SHP77 treated with DMSO at 0.1 percent for 48 hours (cell line): ENCODE results near the gene KIF1C.
A peak's percentile ranks its signal among the peaks of the same experiment; 100 is the strongest.

Experiments
- DNase-seq: peaks from one replicate; lab custom pipeline; 2025; lab: John Stamatoyannopoulos, UW

Gene KIF1C

DNA sequence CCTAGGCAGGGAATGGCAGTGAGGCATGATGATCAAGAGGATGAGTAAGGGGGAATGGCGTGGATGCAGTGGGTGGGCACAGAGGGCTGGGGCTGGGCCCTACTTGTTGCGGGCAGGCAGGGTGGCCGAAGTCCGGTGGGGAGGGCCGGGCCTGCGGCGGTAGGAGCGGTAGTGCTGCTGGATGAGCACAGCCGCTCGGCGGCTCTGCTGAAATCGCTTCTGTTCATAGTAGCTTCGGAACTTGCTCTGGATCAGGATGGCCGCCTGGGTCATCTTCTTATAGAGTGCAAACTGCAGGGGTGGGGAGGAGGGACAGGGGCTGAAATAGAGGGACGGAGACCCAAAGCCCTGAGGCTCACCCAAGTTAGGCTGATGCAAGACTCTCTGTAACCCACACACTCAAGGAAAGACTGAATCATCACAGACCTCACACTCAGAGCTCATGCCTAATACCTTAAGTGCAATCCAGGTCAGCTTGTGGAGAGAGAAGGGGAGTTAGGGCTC is 28.7 kb upstream of the KIF1C start:
- no peak for DNase-seq

DNA sequence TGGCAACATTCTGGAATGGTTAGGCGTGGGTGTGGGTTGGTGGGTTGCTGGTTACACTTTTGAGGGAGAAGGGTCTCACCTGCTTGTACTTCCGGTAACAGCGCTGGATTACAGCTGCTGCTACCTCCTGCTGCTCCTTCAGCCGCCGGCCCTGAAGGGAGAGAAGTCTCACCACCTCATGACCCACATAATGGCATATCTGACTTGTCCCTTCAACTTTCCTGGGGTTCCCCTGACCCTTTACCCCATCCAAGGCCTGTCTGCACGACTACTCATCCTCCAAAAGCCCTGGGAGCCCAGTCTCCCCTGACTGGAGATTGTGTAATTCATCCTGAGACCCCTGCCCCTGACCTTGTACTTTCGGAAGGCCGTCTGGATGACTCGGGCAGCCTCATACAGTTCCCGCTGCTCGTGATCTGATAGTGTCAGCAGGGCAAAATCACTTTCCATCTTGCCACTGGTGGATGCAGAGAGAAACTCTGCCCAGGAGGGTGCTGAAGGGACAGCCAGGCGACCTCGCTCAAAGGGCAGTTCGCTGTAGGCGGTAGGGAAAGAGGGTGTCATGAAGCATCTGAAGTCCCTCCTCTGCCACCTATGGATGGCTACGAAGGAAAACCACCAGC is 28.1 kb upstream of the KIF1C start:
- DNase-seq = no peak

GRCh38 chr17:4970273-4970672 is 27.5 kb upstream of the KIF1C start:
- no peak for DNase-seq

DNA sequence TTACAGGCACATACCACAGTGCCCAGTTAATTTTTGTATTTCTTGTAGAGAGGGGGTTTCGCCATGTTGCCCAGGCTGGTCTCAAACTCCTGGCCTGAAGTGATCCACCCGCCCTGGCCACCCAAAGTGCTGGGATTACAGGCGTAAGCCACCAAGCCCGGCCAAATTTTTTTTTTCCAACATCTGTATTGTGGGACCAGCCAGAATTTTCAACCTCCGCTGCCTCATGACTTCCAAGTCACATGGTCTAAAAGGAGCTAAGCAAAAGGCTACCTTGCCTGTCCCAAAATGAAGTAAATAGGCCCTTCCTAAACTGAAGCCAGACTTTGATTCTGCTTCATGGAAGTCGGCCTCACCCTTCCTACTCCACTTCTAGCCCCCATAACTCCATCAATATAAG is 25.9 kb upstream of the KIF1C start:
- no peak for DNase-seq

GRCh38 chr17:4972322-4972721 is 25.4 kb upstream of the KIF1C start:
- no peak for DNase-seq

DNA sequence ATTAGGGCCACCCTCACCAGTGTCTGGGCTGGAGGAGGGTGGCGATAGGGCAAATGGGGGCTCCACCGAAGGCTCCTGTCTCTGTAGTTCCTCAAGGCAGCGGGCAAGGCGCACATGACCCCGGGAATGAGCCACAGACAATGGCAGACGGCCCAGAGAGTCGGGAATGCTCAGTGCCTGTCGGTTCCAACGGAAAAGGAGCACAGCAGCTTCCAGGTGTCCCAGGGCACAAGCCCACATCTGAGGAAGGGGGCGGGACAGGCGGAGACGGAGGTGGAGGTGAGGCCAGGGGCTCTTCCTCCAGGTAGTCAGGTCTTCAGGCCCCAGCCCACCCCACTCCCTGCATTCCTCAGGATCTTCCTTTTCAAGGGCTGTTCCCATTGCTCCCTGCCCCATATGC is 25.0 kb upstream of the KIF1C start:
- DNase-seq = no peak

DNA sequence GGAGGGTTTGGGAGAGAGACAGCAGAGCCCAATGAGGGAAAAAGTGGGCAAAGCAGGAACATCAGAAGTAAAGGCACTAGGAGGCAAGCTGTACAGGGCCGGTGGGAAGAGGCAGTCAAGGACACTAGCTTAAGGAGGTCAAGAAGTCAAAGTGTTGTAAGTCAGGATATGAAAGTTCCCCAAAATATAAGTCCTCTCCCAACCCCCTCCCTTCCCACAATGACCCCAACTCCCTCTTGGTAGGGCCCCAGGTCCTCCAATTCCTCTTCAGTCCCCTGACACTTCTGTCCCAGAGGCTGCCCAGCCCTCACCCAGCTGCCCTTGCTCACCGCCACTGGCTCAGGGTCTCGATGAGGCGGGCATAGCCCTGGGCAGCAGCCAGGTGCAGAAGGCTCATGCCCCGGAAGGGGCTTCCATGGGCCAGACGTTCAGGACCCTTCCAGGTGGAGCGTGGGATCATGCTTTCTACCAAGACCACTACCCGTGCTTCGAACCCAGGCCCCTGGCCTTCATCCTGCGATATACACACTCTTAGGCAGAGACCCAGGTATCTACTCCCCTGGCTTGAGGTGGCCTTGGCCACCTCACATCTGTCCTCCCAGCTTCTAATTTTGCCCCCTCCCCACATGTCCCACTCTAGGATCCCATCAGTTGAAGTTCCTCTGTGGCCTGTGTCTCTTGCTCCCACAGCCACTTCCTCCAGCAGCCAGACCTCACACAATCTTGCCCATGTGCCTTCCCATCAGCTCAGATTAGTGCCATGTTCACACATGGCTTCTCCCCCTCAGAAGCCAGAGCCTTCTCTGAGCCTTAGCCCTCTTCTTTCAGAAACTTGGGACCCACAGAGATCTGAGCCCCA is 24.3 kb upstream of the KIF1C start:
- no peak for DNase-seq

DNA sequence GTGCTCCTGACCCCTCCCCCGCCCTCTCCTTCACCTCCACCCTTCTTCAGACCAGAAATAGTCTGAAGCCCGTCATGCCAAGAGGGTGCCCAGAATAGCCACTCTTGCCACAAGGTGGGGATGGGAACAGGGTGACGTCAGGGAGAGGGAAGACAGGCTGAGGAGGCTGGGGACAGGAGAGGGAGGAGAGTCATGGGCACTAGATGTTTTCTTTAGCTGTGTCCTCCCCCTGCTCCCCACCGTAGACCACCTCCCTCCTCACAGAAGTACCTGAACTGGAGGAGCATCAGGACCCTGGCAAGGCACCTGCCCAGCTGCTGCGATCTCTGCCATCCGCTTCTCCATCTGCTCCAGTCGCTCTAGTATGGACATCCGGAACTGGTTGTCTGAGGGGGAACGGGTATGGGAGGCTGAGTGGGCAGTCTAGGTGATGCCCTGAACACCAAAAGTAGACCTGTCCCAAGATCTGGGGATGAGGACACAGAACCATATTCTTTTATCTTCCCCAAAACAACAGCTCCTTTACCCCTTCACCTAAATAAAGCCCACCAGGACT is 23.6 kb upstream of the KIF1C start:
- no peak for DNase-seq

- no peak for DNase-seq
Observed at GRCh38 chr17:4978726-4979125, 19.0 kb upstream of the KIF1C start.

DNA sequence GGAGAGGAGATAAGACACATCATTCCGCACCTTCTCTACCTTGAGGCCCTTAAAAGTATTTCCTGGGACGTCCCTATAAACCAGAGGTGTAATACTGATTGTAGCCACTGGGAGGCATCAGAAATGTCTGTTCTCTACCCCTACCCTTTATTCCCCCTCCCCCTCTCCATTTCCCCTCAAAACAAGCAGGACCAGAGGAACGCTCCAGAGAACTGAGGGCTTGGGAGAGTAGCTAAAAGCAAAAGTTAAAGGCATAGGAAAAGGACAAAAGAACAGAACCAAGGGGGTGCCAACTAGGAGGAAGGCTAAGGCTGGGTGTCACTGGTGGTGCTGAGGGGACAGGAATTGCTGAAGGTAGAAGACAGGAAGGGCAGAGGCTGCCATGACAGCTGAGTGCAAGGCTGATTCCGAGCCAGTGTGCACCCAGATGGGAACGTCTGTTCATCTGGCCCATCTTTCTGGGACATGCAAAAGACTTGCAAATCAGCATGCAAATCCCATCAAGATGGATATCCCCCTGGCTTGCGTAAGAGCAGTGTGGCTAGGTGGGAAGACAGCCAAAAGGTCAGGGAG is 17.0 kb upstream of the KIF1C start:
- peak; percentile 33 for DNase-seq

- DNase-seq = no peak
Observed at GRCh38 chr17:4982305-4982704, 15.4 kb upstream of the KIF1C start.

- no peak for DNase-seq
Observed at GRCh38 chr17:4986403-4986802, 11.3 kb upstream of the KIF1C start.

DNA sequence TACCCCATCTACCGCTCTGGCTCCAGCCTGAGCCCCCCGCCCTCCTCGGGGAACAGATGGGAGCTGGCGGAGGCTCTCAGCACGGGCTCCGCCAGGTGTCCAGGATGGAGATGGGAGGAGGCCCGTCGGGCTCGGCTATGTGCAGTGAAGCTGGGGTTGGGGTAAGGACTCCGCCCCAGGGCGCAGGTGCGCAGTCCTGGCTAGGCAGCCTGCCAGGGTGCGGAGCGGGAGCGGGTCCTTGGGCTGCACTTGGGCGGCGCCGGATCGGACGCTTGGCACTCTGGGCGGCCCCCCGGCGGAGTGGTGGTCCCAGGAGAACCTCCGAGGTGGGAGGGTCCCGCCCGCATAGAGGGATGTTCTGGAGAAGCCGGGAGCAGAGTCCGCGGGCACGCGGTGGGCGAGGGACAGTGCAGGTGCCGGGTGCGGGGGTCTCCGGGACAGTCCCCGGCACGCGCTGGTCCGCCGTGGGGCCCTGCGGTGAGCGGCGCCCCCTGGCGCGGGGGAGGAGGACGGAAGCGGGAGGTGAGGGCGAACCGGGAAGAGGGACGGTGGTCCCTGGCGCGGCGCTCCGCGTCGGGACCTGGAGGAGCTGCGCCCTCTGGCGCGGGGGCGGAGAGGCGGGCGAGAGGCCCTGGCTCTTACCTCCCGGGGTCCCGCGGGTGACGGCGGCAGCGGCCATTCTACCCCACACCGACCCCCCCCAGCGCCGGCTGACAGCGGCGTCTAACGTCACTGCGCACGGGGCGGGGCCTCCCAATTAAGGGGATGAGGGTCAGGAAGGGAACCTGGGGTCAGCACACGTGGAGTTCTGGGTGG is 10.6 kb upstream of the KIF1C start, which contains the start of gene CAMTA2:
Gene CAMTA2, minus strand, starts transcription at position 725 of the 816 bp plus-strand sequence. CDS start 1,453 bp downstream, outside the sequence.
- peak; percentile 68 for DNase-seq

GRCh38 chr17:4987767-4988567 is 9.8 kb upstream of the KIF1C start:
- DNase-seq = no peak

GRCh38 chr17:4994081-4994595 is 3.6 kb upstream of the KIF1C start:
- DNase-seq = no peak

- no peak for DNase-seq
Observed at GRCh38 chr17:4998027-4998731, 429 bp downstream of the KIF1C start.

DNA sequence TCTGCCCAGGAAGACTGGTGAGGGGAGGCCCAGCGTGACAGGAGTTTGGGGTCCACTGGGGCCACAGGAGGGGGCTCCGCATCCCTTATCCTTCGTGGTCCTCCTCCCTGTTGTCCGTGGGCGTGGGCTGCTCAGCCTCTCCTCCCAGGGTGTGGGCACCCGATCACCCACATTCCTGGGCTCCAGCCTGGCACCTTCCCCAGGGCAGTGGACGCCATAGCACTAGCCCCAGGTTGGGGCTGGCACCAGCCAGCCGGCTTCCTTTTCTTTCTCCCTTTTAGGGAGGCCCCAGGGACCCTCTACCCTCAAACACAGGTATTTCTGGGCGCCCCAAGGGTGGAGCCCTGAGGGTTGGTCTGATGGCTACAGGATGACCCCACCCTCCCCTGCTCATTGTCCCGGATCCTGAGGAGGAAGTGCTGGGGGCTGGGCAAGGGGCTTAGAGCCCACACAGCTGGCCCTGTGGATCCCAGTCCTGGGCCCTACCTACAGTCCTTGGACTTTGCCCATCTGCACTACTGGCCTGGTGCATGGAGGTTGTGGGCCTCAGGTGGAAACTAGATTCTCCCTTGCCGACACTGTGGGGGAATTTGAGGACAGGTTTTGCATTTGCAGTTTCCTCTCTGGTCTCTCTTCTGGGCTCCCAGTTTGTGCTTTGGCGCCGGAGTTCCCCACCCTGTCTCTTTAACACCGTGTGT is 1.1 kb downstream of the KIF1C start:
- no peak for DNase-seq

DNA sequence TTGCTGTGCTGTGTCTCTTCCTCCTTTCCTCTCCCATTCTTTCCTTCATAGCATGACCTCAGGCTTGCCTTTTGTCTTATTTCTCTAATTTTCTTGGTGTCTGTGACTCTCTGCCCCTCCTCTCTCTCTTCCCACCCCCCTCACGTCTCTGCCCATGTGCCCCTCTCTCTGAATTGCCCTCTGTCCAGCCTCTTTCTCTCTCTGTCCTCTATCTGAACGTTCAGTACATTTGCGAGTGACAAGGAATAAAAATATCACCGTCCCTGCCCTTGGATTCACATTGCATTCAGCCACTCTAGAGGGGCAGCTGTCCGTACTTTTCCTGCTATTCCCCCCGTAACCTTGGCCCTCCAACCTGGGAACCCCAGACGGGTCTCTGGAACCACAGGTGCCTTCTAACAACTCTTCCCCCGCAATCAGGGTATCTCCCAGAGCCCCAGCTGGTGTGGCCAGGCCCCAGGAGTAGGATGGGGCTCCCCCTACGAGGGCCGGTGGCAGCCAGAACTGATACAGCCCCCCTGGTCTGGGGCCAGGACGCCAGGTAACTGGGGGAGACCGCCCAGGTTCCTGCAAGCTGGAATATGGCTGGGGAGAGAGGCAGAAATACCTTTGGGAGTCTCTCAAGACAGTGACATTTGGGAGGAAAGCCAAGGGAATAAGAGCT is 1.8 kb downstream of the KIF1C start:
- no peak for DNase-seq

DNA sequence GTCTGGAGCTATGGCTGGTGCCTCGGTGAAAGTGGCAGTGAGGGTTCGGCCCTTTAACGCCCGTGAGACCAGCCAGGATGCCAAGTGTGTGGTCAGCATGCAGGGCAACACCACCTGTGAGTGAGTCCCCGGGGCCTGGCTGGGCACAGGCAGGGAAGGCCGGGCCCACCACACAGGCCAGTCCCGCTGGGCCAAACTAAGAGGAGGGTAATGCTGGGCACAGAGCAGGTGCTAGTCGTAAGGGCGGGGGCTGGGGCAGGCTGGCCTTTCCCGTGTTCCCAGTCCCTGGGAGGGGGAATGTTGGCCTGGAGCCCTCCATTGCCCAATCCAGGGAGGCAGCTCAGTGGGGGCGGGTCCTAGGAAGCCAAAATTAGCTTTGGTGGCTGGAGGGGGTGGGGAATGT is 2.5 kb downstream of the KIF1C start:
- DNase-seq = no peak
